ENCODE data around the gene PER1. TPM values are rescaled to one million over a fixed set of nuclear protein-coding genes. Genes with fewer than 3 reads are reported as not detected.

PER1 gene
- 2.5 and 4.8 TPM in 2 replicates for total RNA-seq (ENCODE audit: low replicate concordance)

GRCh38 chr17:8152112-8152775 is at the start of gene PER1:
Gene PER1 (minus strand): TSS chr17:8152404. CDS start chr17:8150706, 1,698 bp downstream.

GRCh38 chr17:8189711-8190477 is 37.7 kb upstream of the PER1 start, which contains the start of gene BORCS6:
Gene BORCS6 (minus strand): TSS chr17:8190180. CDS start chr17:8190140, 40 bp downstream.

GRCh38 chr17:8176197-8176940 is 24.2 kb upstream of the PER1 start, which contains the start of gene TMEM107:
Gene TMEM107 (minus strand): TSS chr17:8176380. CDS start chr17:8176286, 94 bp downstream.

GRCh38 chr17:8162233-8162996 is 10.2 kb upstream of the PER1 start, which contains the start of gene VAMP2:
Gene VAMP2 (minus strand): TSS chr17:8162948. CDS start chr17:8162879, 69 bp downstream.

GRCh38 chr17:8123695-8124349 is 28.4 kb downstream of the PER1 start, which contains the start of gene HES7:
Gene HES7 (minus strand): TSS chr17:8124106. CDS start chr17:8124084, 22 bp downstream.

GRCh38 chr17:8117980-8118768 is 34.0 kb downstream of the PER1 start, which contains the start of gene ALOXE3:
Gene ALOXE3 (minus strand): TSS chr17:8118514. CDS start chr17:8117990, 524 bp downstream.

Other genes starting within 250 kb of the PER1 start
- 0.98 and 1.1 TPM in 2 replicates for gene RNF227, start 236.1 kb downstream of the PER1 start, total RNA-seq (ENCODE audit: low replicate concordance)
- gene KCNAB3, start 222.5 kb downstream of the PER1 start, total RNA-seq (ENCODE audit: low replicate concordance) = 0.15 TPM in 1 of 2 replicates, not detected in the other
- 57.1 and 61.6 TPM in 2 replicates for gene TRAPPC1, start 220.5 kb downstream of the PER1 start, total RNA-seq (ENCODE audit: low replicate concordance)
- gene CNTROB, start 220.2 kb downstream of the PER1 start, total RNA-seq (ENCODE audit: low replicate concordance) = 16.1 and 18.1 TPM in 2 replicates
- not detected in 2 replicates for gene GUCY2D, start 149.8 kb downstream of the PER1 start, total RNA-seq (ENCODE audit: low replicate concordance)
- 0.12 TPM in 1 of 2 replicates, not detected in the other for gene ALOX15B, start 113.3 kb downstream of the PER1 start, total RNA-seq (ENCODE audit: low replicate concordance)
- not detected in 2 replicates for gene ALOX12B, start 64.7 kb downstream of the PER1 start, total RNA-seq (ENCODE audit: low replicate concordance)
- gene ALOXE3, start 33.9 kb downstream of the PER1 start, total RNA-seq (ENCODE audit: low replicate concordance) = not detected in 2 replicates
- gene HES7, start 28.3 kb downstream of the PER1 start, total RNA-seq (ENCODE audit: low replicate concordance) = not detected in 2 replicates
- 1.9 and 4.6 TPM in 2 replicates for gene VAMP2, start 10.5 kb upstream of the PER1 start, total RNA-seq (ENCODE audit: low replicate concordance)
- gene TMEM107, start 24.0 kb upstream of the PER1 start, total RNA-seq (ENCODE audit: low replicate concordance) = 19.0 and 38.0 TPM in 2 replicates
- 4.2 and 6.9 TPM in 2 replicates for gene BORCS6, start 37.8 kb upstream of the PER1 start, total RNA-seq (ENCODE audit: low replicate concordance)
- gene AURKB, start 58.2 kb upstream of the PER1 start, total RNA-seq (ENCODE audit: low replicate concordance) = 2.2 and 8.6 TPM in 2 replicates
- 2.0 and 2.3 TPM in 2 replicates for gene CTC1, start 95.7 kb upstream of the PER1 start, total RNA-seq (ENCODE audit: low replicate concordance)
- 6.9 and 14.6 TPM in 2 replicates for gene PFAS, start 96.9 kb upstream of the PER1 start, total RNA-seq (ENCODE audit: low replicate concordance)
- gene RANGRF, start 136.3 kb upstream of the PER1 start, total RNA-seq (ENCODE audit: low replicate concordance) = 4.1 and 11.0 TPM in 2 replicates
- under 0.01 and 0.75 TPM in 2 replicates for gene SLC25A35, start 143.0 kb upstream of the PER1 start, total RNA-seq (ENCODE audit: low replicate concordance)
- gene ARHGEF15, start 157.8 kb upstream of the PER1 start, total RNA-seq (ENCODE audit: low replicate concordance) = under 0.01 and 0.70 TPM in 2 replicates
- gene ODF4, start 187.4 kb upstream of the PER1 start, total RNA-seq (ENCODE audit: low replicate concordance) = not detected in 2 replicates
- gene RPL26, start 230.8 kb upstream of the PER1 start, total RNA-seq (ENCODE audit: low replicate concordance) = 3,762 and 6,095 TPM in 2 replicates
- not detected in 2 replicates for gene RNF222, start 245.4 kb upstream of the PER1 start, total RNA-seq (ENCODE audit: low replicate concordance)

Measured in smooth muscle cell of the coronary artery (primary cell).